H9 (cell line): ENCODE measurements around the gene BDH1. TPM values are rescaled to one million over a fixed set of nuclear protein-coding genes. Genes with fewer than 3 reads are reported as not detected.
"Not testable (repeated sequence)": the region's sequence is repeated elsewhere in the genome, so short reads cannot be mapped to it uniquely, and the experiment has no call there.

Source experiments
- DNase-seq: peaks from one replicate; pipeline ENCODE4 v3.0.0-alpha.2; 2017
- H2AFZ ChIP-seq: one replicate; pipeline ENCODE4 v1.6.1; 2013; ENCODE audit warnings: mild to moderate bottlenecking, low read length, control low read depth, moderate library complexity
- H2AK5ac ChIP-seq: 2 replicates; pipeline ENCODE4 v1.6.1; 2013; ENCODE audit warnings: low read length, control low read depth, mixed read lengths; ENCODE audit not compliant: insufficient read length
- H2BK120ac ChIP-seq: one replicate; pipeline ENCODE4 v1.6.1; 2013; ENCODE audit warnings: low read depth, mild to moderate bottlenecking, low read length, control low read depth, inconsistent platforms; ENCODE audit not compliant: poor library complexity, severe bottlenecking
- H2BK12ac ChIP-seq: 2 replicates; pipeline ENCODE4 v1.6.1; 2013; ENCODE audit warnings: low read length, control low read depth, mixed read lengths, low read depth; ENCODE audit not compliant: insufficient read length
- H2BK15ac ChIP-seq: 2 replicates; pipeline ENCODE4 v1.6.1; 2013; ENCODE audit warnings: low read depth, low read length, control low read depth
- H2BK20ac ChIP-seq: one replicate; pipeline ENCODE4 v1.6.1; 2013; ENCODE audit warnings: low read depth, mild to moderate bottlenecking, low read length, control low read depth, inconsistent platforms; ENCODE audit not compliant: poor library complexity, severe bottlenecking
- H2BK5ac ChIP-seq: 2 replicates; pipeline ENCODE4 v1.6.1; 2013; ENCODE audit warnings: low read length, control low read depth, mixed read lengths; ENCODE audit not compliant: insufficient read length
- H3K14ac ChIP-seq: 2 replicates; pipeline ENCODE4 v1.6.1; 2013; ENCODE audit warnings: low read length, control low read depth; ENCODE audit not compliant: insufficient read depth
- H3K18ac ChIP-seq: 2 replicates; pipeline ENCODE4 v1.6.1; 2013; ENCODE audit warnings: low read depth, mild to moderate bottlenecking, mixed read lengths, low read length, control low read depth; ENCODE audit not compliant: insufficient read length
- H3K23ac ChIP-seq: 2 replicates; pipeline ENCODE4 v1.6.1; 2013; ENCODE audit warnings: low read length, control low read depth, mixed read lengths, low read depth; ENCODE audit not compliant: insufficient read length
- H3K23me2 ChIP-seq: 2 replicates; pipeline ENCODE4 v1.6.1; 2013; ENCODE audit warnings: low read depth, mild to moderate bottlenecking, mixed read lengths, low read length, control low read depth; ENCODE audit not compliant: insufficient read length, poor library complexity, severe bottlenecking
- H3K27ac ChIP-seq: 2 replicates; pipeline ENCODE4 v1.5.1; 2013; ENCODE audit warnings: low read length, control low read depth, mixed read lengths, low read depth; ENCODE audit not compliant: insufficient read length
- H3K27me3 ChIP-seq: 2 replicates; pipeline ENCODE4 v1.6.1; 2013; ENCODE audit warnings: low read length, control low read depth, inconsistent platforms; ENCODE audit not compliant: insufficient read depth
- H3K4ac ChIP-seq: 2 replicates; pipeline ENCODE4 v1.6.1; 2013; ENCODE audit warnings: low read depth, mild to moderate bottlenecking, control low read depth, inconsistent platforms, low read length, moderate library complexity
- H3K4me1 ChIP-seq: 2 replicates; pipeline ENCODE4 v1.6.1; 2013; ENCODE audit warnings: low read length, control low read depth, inconsistent platforms; ENCODE audit not compliant: insufficient read depth
- H3K4me2 ChIP-seq: 2 replicates; pipeline ENCODE4 v1.6.1; 2013; ENCODE audit warnings: low read length, control low read depth, mixed read lengths; ENCODE audit not compliant: insufficient read length, insufficient read depth
- H3K56ac ChIP-seq: 2 replicates; pipeline ENCODE4 v1.6.1; 2013; ENCODE audit warnings: low read depth, mild to moderate bottlenecking, mixed read lengths, low read length, control low read depth; ENCODE audit not compliant: insufficient read length
- H3K79me1 ChIP-seq: 2 replicates; pipeline ENCODE4 v1.6.1; 2013; ENCODE audit warnings: low read depth, mild to moderate bottlenecking, moderate library complexity, low read length, control low read depth, inconsistent platforms; ENCODE audit not compliant: insufficient read depth, poor library complexity, severe bottlenecking
- H3K79me2 ChIP-seq: 2 replicates; pipeline ENCODE4 v1.6.1; 2013; ENCODE audit warnings: low read length, control low read depth, inconsistent platforms; ENCODE audit not compliant: insufficient read depth
- H3K9ac ChIP-seq: 2 replicates; pipeline ENCODE4 v1.6.1; 2013; ENCODE audit warnings: low read length, control low read depth, mixed read lengths; ENCODE audit not compliant: insufficient read length; ENCODE audit errors: extremely low read depth
- H3K9me3 ChIP-seq: one replicate; pipeline ENCODE4 v1.6.1; 2013; ENCODE audit warnings: low read depth, low read length, inconsistent platforms; ENCODE audit not compliant: control insufficient read depth
- H3T11ph ChIP-seq: one replicate; pipeline ENCODE4 v1.6.1; 2013; ENCODE audit warnings: mild to moderate bottlenecking, low read length, control low read depth, inconsistent platforms
- H4K20me1 ChIP-seq: one replicate; pipeline ENCODE4 v1.6.1; 2013; ENCODE audit not compliant: control insufficient read depth, insufficient read length, insufficient read depth
- H4K5ac ChIP-seq: 2 replicates; pipeline ENCODE4 v1.6.1; 2013; ENCODE audit warnings: low read depth, mild to moderate bottlenecking, mixed read lengths, low read length, control low read depth; ENCODE audit not compliant: insufficient read length
- H4K8ac ChIP-seq: replicated peaks from 2 replicates; pipeline ENCODE4 v1.6.1; 2013; ENCODE audit warnings: low read length, control low read depth, mixed read lengths, low read depth; ENCODE audit not compliant: insufficient read length
- H4K91ac ChIP-seq: 2 replicates; pipeline ENCODE4 v1.6.1; 2013; ENCODE audit warnings: low read depth, mild to moderate bottlenecking, moderate library complexity, mixed read lengths, low read length, control low read depth; ENCODE audit not compliant: insufficient read length
- H3K27ac Mint-ChIP-seq, 3 experiments: 2 replicates in 2 of 3; 3 replicates in 1 of 3; pipeline ENCODE4 v1.8.0; 2020 to 2021; ENCODE audit warnings: mixed read lengths in 3 of 3, mild to moderate bottlenecking in 1 of 3, moderate library complexity in 1 of 3
- H3K27me3 Mint-ChIP-seq: 2 replicates; pipeline ENCODE4 v1.8.0; 2021; ENCODE audit warnings: low read depth, mild to moderate bottlenecking, moderate library complexity, mixed read lengths
- H3K36me3 Mint-ChIP-seq, 3 experiments: 2 replicates in 2 of 3; 3 replicates in 1 of 3; pipeline ENCODE4 v1.8.0; 2020 to 2021; ENCODE audit warnings: low read depth in 3 of 3, mixed read lengths in 3 of 3; ENCODE audit not compliant: insufficient read depth in 1 of 3
- H3K4me1 Mint-ChIP-seq, 2 experiments: 2 replicates each; pipeline ENCODE4 v1.8.0; 2020; ENCODE audit warnings: mixed read lengths in 2 of 2
- H3K4me3 Mint-ChIP-seq, 2 experiments: 2 replicates in 1 of 2; 3 replicates in 1 of 2; pipeline ENCODE4 v1.8.0; 2020 to 2021; ENCODE audit warnings: mild to moderate bottlenecking in 2 of 2, mixed read lengths in 2 of 2, moderate library complexity in 1 of 2
- H3K9me3 Mint-ChIP-seq, 2 experiments: 2 replicates in 1 of 2; 3 replicates in 1 of 2; pipeline ENCODE4 v1.8.0; 2020; ENCODE audit warnings: mild to moderate bottlenecking in 2 of 2, mixed read lengths in 2 of 2, moderate library complexity in 1 of 2
- CTCF ChIP-seq: fragments of 200-600 bp; sonication (generic); conservative IDR thresholded peaks from 3 replicates; pipeline ENCODE4 v1.8.0; 2021; ENCODE audit warnings: antibody characterized with exemption, mild to moderate bottlenecking
- WGBS: extraction: QIAGEN DNeasy Blood & Tissue Kit; methylation state at CpG from one replicate; pipeline ENCODE4 v1.1.7; 2013; ENCODE audit warnings: missing lambda C conversion rate, low lambda C conversion rate, mixed read lengths; ENCODE audit not compliant: insufficient read length; ENCODE audit errors: extremely low coverage; 5-methylcytosine and 5-hydroxymethylcytosine counted together
- total RNA-seq: library from RNA; stranded (reverse); gene quantifications from 2 replicates; pipeline ENCODE4 v1.2.1, GENCODE V29; 2021

Gene BDH1
- total RNA-seq, 1 experiment from 2014 or later: 23.8 TPM

- Histone ChIP-seq H2AFZ (no peak overlapping the region), H3K4me2 (no peak overlapping the region), H2BK20ac (no peak overlapping the region), H3T11ph (no peak overlapping the region), H2BK15ac (no peak overlapping the region), H3K14ac (no peak overlapping the region), H3K4me1 (no peaks in the 10 kb centered on the region), H3K9me3 (no peaks in the 10 kb centered on the region), H2AK5ac (no peak overlapping the region), H4K20me1 (no peaks in the 10 kb centered on the region), H3K23ac (no peak overlapping the region), H3K9ac (no peak overlapping the region), H2BK5ac (no peak overlapping the region), H4K91ac (no peak overlapping the region), H3K18ac (no peak overlapping the region), H2BK120ac (no peak overlapping the region), H3K27me3 (no peaks in the 10 kb centered on the region), H4K8ac (no peak overlapping the region), H3K27ac (no peak overlapping the region), H3K23me2 (no peaks in the 10 kb centered on the region), H3K79me2 (no peaks in the 10 kb centered on the region), H3K56ac (no peak overlapping the region), H4K5ac (no peak overlapping the region), H3K4ac (no peak overlapping the region), H3K79me1 (no peaks in the 10 kb centered on the region), H2BK12ac (no peak overlapping the region)
- H3K4me1 Mint-ChIP-seq: peaks cover 9 to 10% of the 10 kb centered on the region in 2 experiments
- no CpG with 5 or more reads among the region's 15 CpGs for WGBS
- H3K27ac Mint-ChIP-seq: no peak overlapping the region; a peak in 1 of 7 replicates
- no peak for TF ChIP-seq CTCF
- peaks cover 46 to 58% (median 56%) of the 10 kb centered on the region in 3 experiments for H3K36me3 Mint-ChIP-seq
- peaks cover 2% of the 10 kb centered on the region for H3K27me3 Mint-ChIP-seq
- DNase-seq: no peak
- H3K4me3 Mint-ChIP-seq: no peak overlapping the region
- H3K9me3 Mint-ChIP-seq: peaks cover 14 to 17% of the 10 kb centered on the region in 2 experiments
These were observed 47.7 kb upstream of the BDH1 start for GRCh38 chr3:197603317-197603933.

DNA sequence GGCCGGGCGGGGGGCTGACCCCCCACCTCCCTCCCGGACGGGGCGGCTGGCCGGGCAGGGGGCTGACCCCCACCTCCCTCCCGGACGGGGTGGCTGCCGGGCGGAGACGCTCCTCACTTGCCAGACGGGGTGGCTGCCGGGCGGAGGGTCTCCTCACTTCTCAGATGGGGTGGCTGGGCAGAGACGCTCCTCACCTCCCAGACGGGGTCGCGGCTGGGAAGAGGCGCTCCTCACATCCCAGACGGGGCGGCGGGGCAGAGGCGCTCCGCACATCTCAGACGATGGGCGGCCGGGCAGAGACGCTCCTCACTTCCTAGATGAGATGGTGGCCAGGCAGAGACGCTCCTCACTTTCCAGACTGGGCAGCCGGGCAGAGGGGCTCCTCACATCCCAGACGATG is 46.6 kb upstream of the BDH1 start:
- H3K27ac Mint-ChIP-seq, H3K4me1 ChIP-seq, H3K4me3 Mint-ChIP-seq, H4K20me1 ChIP-seq, DNase-seq, H2BK12ac ChIP-seq, H3K14ac ChIP-seq, H3K23ac ChIP-seq, H3K27me3 ChIP-seq, H2BK20ac ChIP-seq, H3K4me2 ChIP-seq, H2AFZ ChIP-seq, H3K4ac ChIP-seq, H4K91ac ChIP-seq, H3K9me3 ChIP-seq, H3K9ac ChIP-seq, H3K27ac ChIP-seq, H3K27me3 Mint-ChIP-seq, H4K5ac ChIP-seq, H3K79me2 ChIP-seq, H3K56ac ChIP-seq, H3K4me1 Mint-ChIP-seq, H2BK5ac ChIP-seq, H3K23me2 ChIP-seq, H4K8ac ChIP-seq, H3T11ph ChIP-seq, H3K79me1 ChIP-seq, H2AK5ac ChIP-seq, H2BK120ac ChIP-seq, H3K18ac ChIP-seq, H2BK15ac ChIP-seq: not testable (repeated sequence)
- no CpG with 5 or more reads among the region's 31 CpGs for WGBS
- Mint-ChIP-seq H3K36me3 (peaks cover 35 to 47% (median 45%) of the 10 kb centered on the region in 3 experiments), H3K9me3 (peaks cover 14 to 17% of the 10 kb centered on the region in 2 experiments)
